ENCODE measurements around the gene NTMT2. TPM values are rescaled to one million over a fixed set of nuclear protein-coding genes. Genes with fewer than 3 reads are reported as not detected.

NTMT2 gene
- total RNA-seq, 1 donor: not detected

- Histone ChIP-seq H3K4me1 (ENCODE audit: insufficient read depth, low read length) (no peaks in the 10 kb centered on the region), H3K36me3 (ENCODE audit: insufficient read depth, low read length) (no peaks in the 10 kb centered on the region), H2AFZ (ENCODE audit: low read length) (no peak overlapping the region), H3K79me2 (ENCODE audit: insufficient read depth, low read length) (no peaks in the 10 kb centered on the region), H4K20me1 (ENCODE audit: insufficient read depth, low read length) (no peaks in the 10 kb centered on the region), H3K4me3 (ENCODE audit: insufficient read depth, low read length) (no peak overlapping the region), H3K9me3 (ENCODE audit: low read depth, low read length) (no peaks in the 10 kb centered on the region), H3K27me3 (ENCODE audit: insufficient read depth, low read length) (no peaks in the 10 kb centered on the region), H3K27ac (ENCODE audit: low read depth, low read length) (no peak overlapping the region), H3K4me2 (ENCODE audit: insufficient read depth, low read length) (no peak overlapping the region)
- DNase-seq (ENCODE audit: insufficient read length, low spot score, missing footprints): no peak
- no peak for TF ChIP-seq CTCF (IDR thresholded peaks at IDR 0.05; ENCODE audit: extremely low read depth, low read depth, low read length)
Measured at GRCh38 chr1:170174395-170174794, 28.6 kb downstream of the NTMT2 start.

DNA sequence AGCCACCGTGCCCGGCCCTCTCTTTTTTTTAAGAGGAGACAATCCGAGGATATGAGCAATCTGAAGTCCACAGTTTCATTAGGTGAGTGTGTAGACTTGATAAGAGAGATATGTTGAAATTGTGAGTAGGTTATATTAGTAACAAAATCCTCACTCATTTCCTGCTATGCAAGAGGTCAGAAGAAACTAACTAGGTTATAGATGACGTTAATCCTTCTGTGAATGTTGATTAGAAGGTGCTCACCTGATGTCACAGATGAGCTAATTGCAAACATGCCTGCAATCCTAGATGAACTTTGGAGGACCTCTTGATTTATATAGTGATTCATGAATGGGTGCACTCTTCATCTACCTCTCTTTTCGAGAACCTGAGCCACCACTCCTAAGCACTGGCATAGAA lies 29.3 kb downstream of the NTMT2 start:
- no peak for TF ChIP-seq CTCF (IDR thresholded peaks at IDR 0.05; ENCODE audit: extremely low read depth, low read depth, low read length)
- no peak overlapping the region for H3K4me3 ChIP-seq (ENCODE audit: insufficient read depth, low read length)
- no peaks in the 10 kb centered on the region for H3K79me2 ChIP-seq (ENCODE audit: insufficient read depth, low read length)
- no peak overlapping the region for H2AFZ ChIP-seq (ENCODE audit: low read length)
- H3K4me1 ChIP-seq (ENCODE audit: insufficient read depth, low read length): no peaks in the 10 kb centered on the region
- no peak overlapping the region for H3K27ac ChIP-seq (ENCODE audit: low read depth, low read length)
- H3K9me3 ChIP-seq (ENCODE audit: low read depth, low read length): no peaks in the 10 kb centered on the region
- no peak for DNase-seq (ENCODE audit: insufficient read length, low spot score, missing footprints)
- no peaks in the 10 kb centered on the region for H3K27me3 ChIP-seq (ENCODE audit: insufficient read depth, low read length)
- H4K20me1 ChIP-seq (ENCODE audit: insufficient read depth, low read length): no peaks in the 10 kb centered on the region
- H3K4me2 ChIP-seq (ENCODE audit: insufficient read depth, low read length): no peak overlapping the region
- H3K36me3 ChIP-seq (ENCODE audit: insufficient read depth, low read length): no peaks in the 10 kb centered on the region

DNA sequence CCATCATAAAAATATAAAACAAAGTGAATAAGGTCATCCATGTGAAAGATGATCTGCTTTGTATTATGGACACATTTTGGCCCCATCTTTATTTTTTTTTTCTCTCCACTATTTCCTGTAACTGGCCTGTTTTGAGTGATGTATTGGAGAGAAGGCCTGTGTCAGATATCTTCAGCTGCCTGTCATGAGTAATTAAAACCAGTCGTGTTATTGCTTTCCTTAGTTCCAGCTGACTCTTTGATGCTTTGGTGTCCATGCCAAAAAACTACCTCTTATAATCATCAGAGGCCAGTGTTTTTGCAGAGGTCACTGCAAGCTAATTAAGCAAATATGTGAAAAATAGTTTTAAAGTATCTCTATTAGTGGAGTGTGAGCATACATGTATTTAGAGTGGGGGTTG lies 29.7 kb downstream of the NTMT2 start:
- Histone ChIP-seq H3K36me3 (ENCODE audit: insufficient read depth, low read length) (no peaks in the 10 kb centered on the region), H3K27me3 (ENCODE audit: insufficient read depth, low read length) (no peaks in the 10 kb centered on the region), H4K20me1 (ENCODE audit: insufficient read depth, low read length) (no peaks in the 10 kb centered on the region), H3K4me3 (ENCODE audit: insufficient read depth, low read length) (no peak overlapping the region), H3K27ac (ENCODE audit: low read depth, low read length) (no peak overlapping the region), H3K4me1 (ENCODE audit: insufficient read depth, low read length) (no peaks in the 10 kb centered on the region), H3K4me2 (ENCODE audit: insufficient read depth, low read length) (no peak overlapping the region), H2AFZ (ENCODE audit: low read length) (no peak overlapping the region), H3K79me2 (ENCODE audit: insufficient read depth, low read length) (no peaks in the 10 kb centered on the region), H3K9me3 (ENCODE audit: low read depth, low read length) (no peaks in the 10 kb centered on the region)
- TF ChIP-seq CTCF (IDR thresholded peaks at IDR 0.05; ENCODE audit: extremely low read depth, low read depth, low read length): no peak
- DNase-seq (ENCODE audit: insufficient read length, low spot score, missing footprints): no peak

DNA sequence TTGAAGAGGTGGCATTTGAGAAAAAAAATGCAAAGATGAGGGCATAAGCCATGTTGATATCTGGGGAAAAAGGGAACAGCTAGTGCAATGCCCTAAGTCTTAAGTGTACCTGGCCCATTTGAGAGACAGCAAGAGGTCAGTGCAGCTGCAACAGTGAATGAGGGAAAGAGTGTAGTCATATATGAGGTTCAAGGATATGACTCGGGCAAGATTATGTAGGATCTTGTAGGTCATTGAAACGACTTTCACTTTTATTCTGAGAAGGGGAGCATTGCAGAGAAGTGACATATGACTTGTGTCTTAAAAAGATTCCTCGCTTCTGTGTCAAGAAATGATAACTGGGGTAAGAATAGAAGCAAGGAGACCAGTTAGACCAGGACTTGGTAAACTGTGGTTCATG lies 31.0 kb downstream of the NTMT2 start:
- no peak for DNase-seq (ENCODE audit: insufficient read length, low spot score, missing footprints)
- no peaks in the 10 kb centered on the region for H3K27me3 ChIP-seq (ENCODE audit: insufficient read depth, low read length)
- no peaks in the 10 kb centered on the region for H4K20me1 ChIP-seq (ENCODE audit: insufficient read depth, low read length)
- H3K4me2 ChIP-seq (ENCODE audit: insufficient read depth, low read length): no peak overlapping the region
- H3K27ac ChIP-seq (ENCODE audit: low read depth, low read length): no peak overlapping the region
- H3K9me3 ChIP-seq (ENCODE audit: low read depth, low read length): no peaks in the 10 kb centered on the region
- H3K4me3 ChIP-seq (ENCODE audit: insufficient read depth, low read length): no peak overlapping the region
- H3K36me3 ChIP-seq (ENCODE audit: insufficient read depth, low read length): no peaks in the 10 kb centered on the region
- no peak overlapping the region for H2AFZ ChIP-seq (ENCODE audit: low read length)
- H3K4me1 ChIP-seq (ENCODE audit: insufficient read depth, low read length): no peaks in the 10 kb centered on the region
- no peak for TF ChIP-seq CTCF (IDR thresholded peaks at IDR 0.05; ENCODE audit: extremely low read depth, low read depth, low read length)
- no peaks in the 10 kb centered on the region for H3K79me2 ChIP-seq (ENCODE audit: insufficient read depth, low read length)

All from osteoblast (primary cell).